ENCODE results near the gene TMEM150A. TPM values are rescaled to one million over a fixed set of nuclear protein-coding genes. Genes with fewer than 3 reads are reported as not detected.

TMEM150A gene
- total and polyA plus RNA-seq, 2 of the 4 experiments (the other 2 are of a cell fraction): 4.8 to 16.3 TPM

DNA sequence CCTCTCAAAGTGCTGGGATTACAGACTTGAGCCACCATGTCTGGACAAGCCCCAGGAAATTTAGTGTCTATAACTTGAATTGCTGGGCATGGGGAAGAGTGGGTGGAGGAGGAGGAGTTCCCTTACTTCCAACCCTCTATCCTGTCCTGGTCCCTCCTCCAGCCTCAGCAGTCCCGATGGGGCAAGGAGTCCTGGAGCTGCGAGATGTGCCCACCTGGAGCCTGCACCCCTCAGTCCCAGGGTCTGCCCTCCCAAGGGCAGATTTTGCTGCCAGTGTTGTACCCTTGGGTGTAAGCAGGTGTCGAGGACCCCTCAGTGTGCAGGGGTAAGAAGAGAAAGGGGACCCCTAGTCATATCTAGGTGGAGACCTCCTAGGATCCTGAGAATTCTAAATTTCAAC, 22.3 kb downstream of the TMEM150A start:
- H2AK5ac ChIP-seq (ENCODE audit: low read depth, low read length): no peak overlapping the region
- TF ChIP-seq MAZ (IDR thresholded peaks at IDR 0.05; ENCODE audit: borderline replicate concordance, low read depth, low read length) (no peak), FOS (IDR thresholded peaks at IDR 0.05; ENCODE audit: low read depth, low read length) (no peak), RFX5 (IDR thresholded peaks at IDR 0.05; ENCODE audit: low read depth, low read length) (no peak), RAD21 (IDR thresholded peaks at IDR 0.05; ENCODE audit: low read length) (no peak), MXI1 (IDR thresholded peaks at IDR 0.05; ENCODE audit: borderline replicate concordance, low read depth, low read length) (no peak), POLR2A (IDR thresholded peaks at IDR 0.05; ENCODE audit: low read depth, low read length) (no peak), CEBPB (IDR thresholded peaks at IDR 0.05; ENCODE audit: low read depth, low read length) (no peak)
- TF ChIP-seq, protein P1, sequence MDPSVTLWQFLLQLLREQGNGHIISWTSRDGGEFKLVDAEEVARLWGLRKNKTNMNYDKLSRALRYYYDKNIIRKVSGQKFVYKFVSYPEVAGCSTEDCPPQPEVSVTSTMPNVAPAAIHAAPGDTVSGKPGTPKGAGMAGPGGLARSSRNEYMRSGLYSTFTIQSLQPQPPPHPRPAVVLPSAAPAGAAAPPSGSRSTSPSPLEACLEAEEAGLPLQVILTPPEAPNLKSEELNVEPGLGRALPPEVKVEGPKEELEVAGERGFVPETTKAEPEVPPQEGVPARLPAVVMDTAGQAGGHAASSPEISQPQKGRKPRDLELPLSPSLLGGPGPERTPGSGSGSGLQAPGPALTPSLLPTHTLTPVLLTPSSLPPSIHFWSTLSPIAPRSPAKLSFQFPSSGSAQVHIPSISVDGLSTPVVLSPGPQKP (IDR thresholded peaks at IDR 0.05; ENCODE audit: borderline replicate concordance, low read depth, low read length): no peak
- TF ChIP-seq, protein P2, sequence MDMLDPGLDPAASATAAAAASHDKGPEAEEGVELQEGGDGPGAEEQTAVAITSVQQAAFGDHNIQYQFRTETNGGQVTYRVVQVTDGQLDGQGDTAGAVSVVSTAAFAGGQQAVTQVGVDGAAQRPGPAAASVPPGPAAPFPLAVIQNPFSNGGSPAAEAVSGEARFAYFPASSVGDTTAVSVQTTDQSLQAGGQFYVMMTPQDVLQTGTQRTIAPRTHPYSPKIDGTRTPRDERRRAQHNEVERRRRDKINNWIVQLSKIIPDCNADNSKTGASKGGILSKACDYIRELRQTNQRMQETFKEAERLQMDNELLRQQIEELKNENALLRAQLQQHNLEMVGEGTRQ (IDR thresholded peaks at IDR 0.05; ENCODE audit: low read depth, low read length): no peak
- H2BK15ac ChIP-seq (ENCODE audit: low read depth, low read length): no peak overlapping the region
- no peak overlapping the region for H2AFZ ChIP-seq (replicated peaks; ENCODE audit: low read length, poor library complexity)
- no peak overlapping the region for H3K18ac ChIP-seq (ENCODE audit: low read depth, low read length)
- H3K14ac ChIP-seq (replicated peaks; ENCODE audit: low read depth, low read length): no peak overlapping the region
- H3K27ac ChIP-seq (ENCODE audit: insufficient read depth, low read length): no peak overlapping the region
- H3K9ac ChIP-seq (ENCODE audit: low read depth, low read length): no peak overlapping the region
- no peak overlapping the region for H2AK9ac ChIP-seq (replicated peaks; ENCODE audit: low read depth, low read length, poor library complexity)
- no peak overlapping the region for H4K5ac ChIP-seq (ENCODE audit: low read depth, low read length)
- no peak overlapping the region for H2BK120ac ChIP-seq (ENCODE audit: low read depth, low read length)
- H3K9me3 ChIP-seq (ENCODE audit: control insufficient read depth, insufficient read depth, low read length): no peaks in the 10 kb centered on the region
- peaks cover 0 to 12% of the 10 kb centered on the region in 2 experiments; a peak in 2 of 4 replicates for H3K79me1 ChIP-seq (ENCODE audit: low read depth in 1 of 2, low read length in 2 of 2)
- H3K27me3 ChIP-seq (ENCODE audit: control insufficient read depth, insufficient read depth, low read length): no peaks in the 10 kb centered on the region
- DNase-seq: no peak
- WGBS, 2 experiments (ENCODE audit: extremely low coverage in 2 of 2, insufficient read length in 1 of 2): no CpG with 5 or more reads among the region's 3 CpGs
- BruUV-seq (replicated peaks): no TSS peak
- no peak overlapping the region for H3K4me2 ChIP-seq (ENCODE audit: low read depth, low read length)
- H4K8ac ChIP-seq (ENCODE audit: low read depth in 2 of 2, low read length in 2 of 2): no peak overlapping the region
- dilution Hi-C loops (cut with HindIII; ENCODE audit: low sequenced_read_pairs, unreplicated experiment) (no loop called here), intact Hi-C loops (cut with micrococcal nuclease) (no loop called here), in situ Hi-C loops (cut with MboI; ENCODE audit: low sequenced_read_pairs) (no loop called here)
- H4K91ac ChIP-seq (ENCODE audit: insufficient read depth, low read depth, low read length): no peak overlapping the region
- peaks cover 14% of the 10 kb centered on the region for H3K9me1 ChIP-seq (ENCODE audit: insufficient read depth, low read length)
- no peaks in the 10 kb centered on the region for H4K20me1 ChIP-seq (ENCODE audit: insufficient read depth, low read length)
- no peak overlapping the region for H2BK20ac ChIP-seq (ENCODE audit: low read depth, low read length)
- ChIA-PET POLR2A (ENCODE audit: unreplicated experiment) (no interaction called here), CTCF (no interaction called here)
- H3K56ac ChIP-seq (ENCODE audit: extremely low read depth, insufficient read depth, low read length): no peak overlapping the region
- no peak overlapping the region for H3K4ac ChIP-seq (ENCODE audit: low read depth, low read length)
- H3K4me3 ChIP-seq (ENCODE audit: insufficient read depth, low read depth, low read length): no peak overlapping the region
- no peaks in the 10 kb centered on the region for H3K36me3 ChIP-seq (ENCODE audit: control insufficient read depth, insufficient read depth, low read length)
- no peak for ATAC-seq (ENCODE audit: low read depth)
- H3K23ac ChIP-seq (ENCODE audit: low read depth, low read length): no peak overlapping the region
- no peak overlapping the region for H2BK5ac ChIP-seq (ENCODE audit: low read depth, low read length, poor library complexity, severe bottlenecking)
- H3K4me1 ChIP-seq (ENCODE audit: control insufficient read depth, insufficient read depth, low read length): peaks cover 29% of the 10 kb centered on the region

All from IMR-90 (cell line).